GM12878 (cell line): ENCODE measurements around the gene NCKAP5. TPM values are rescaled to one million over a fixed set of nuclear protein-coding genes. Genes with fewer than 3 reads are reported as not detected.

ENCODE experiments used
- ATAC-seq: fragments of 200-7000 bp; cut with Tn5 transposase; 3 replicates; pipeline ENCODE4 v1.9.1; 2020; ENCODE audit warnings: mild to moderate bottlenecking, moderate library complexity
- BruUV-seq: library from RNA; stranded (reverse); fragments of 400-500 nt; replicated peaks from 2 replicates; lab custom pipeline; 2021; lab: Mats Ljungman, UMichigan
- CTCF ChIA-PET: fragments of 300-600 bp; sonication (Branson Sonifier 250); formaldehyde crosslinking; extraction: SDS; loops from one replicate; lab custom pipeline; 2021; ENCODE audit warnings: inconsistent platforms; lab: Yijun Ruan, JAX
- POLR2A ChIA-PET: fragments of 350-600 bp; formaldehyde crosslinking; extraction: SDS; loops from one replicate; lab custom pipeline; 2021; ENCODE audit warnings: inconsistent platforms; lab: Charles Lee
- RAD21 ChIA-PET: fragments of 300-600 bp; sonication (Branson Sonifier 250); formaldehyde crosslinking; loops from one replicate; lab custom pipeline; 2023; ENCODE audit warnings: antibody characterized with exemption; ENCODE audit not compliant: unreplicated experiment; lab: Charles Lee
- SMC1A ChIA-PET: fragments of 300-600 bp; sonication (Branson Sonifier 250); formaldehyde crosslinking; loops from one replicate; lab custom pipeline; 2023; ENCODE audit not compliant: unreplicated experiment, uncharacterized antibody; lab: Charles Lee
- DNase-seq: peaks from one replicate; pipeline ENCODE4 v3.0.0-alpha.2; 2011; ENCODE audit warnings: low read depth, low spot score
- FAIRE-seq: peaks from 3 replicates; lab custom pipeline; 2011; peaks lifted over from hg19 to GRCh38; lab: Jason Lieb, UNC
- H2AFZ ChIP-seq: 2 replicates; pipeline ENCODE4 v1.6.0; 2011; ENCODE audit warnings: low read depth, low read length, control low read depth; ENCODE audit not compliant: control insufficient read depth
- H3K27ac ChIP-seq: 2 replicates; pipeline ENCODE4 v1.5.1; 2011; ENCODE audit warnings: control low read depth; ENCODE audit not compliant: control insufficient read depth, insufficient read depth
- H3K27me3 ChIP-seq, 2 experiments: replicated peaks in 1 of 2; 2 replicates each; pipeline versions ENCODE4 v1.6.0 to v1.6.1; 2011; ENCODE audit warnings: low read length in 1 of 2; ENCODE audit not compliant: control insufficient read depth in 2 of 2, insufficient read depth in 2 of 2
- H3K36me3 ChIP-seq, 2 experiments: 2 replicates each; pipeline ENCODE4 v1.5.1; 2011; ENCODE audit warnings: low read length in 1 of 2; ENCODE audit not compliant: control insufficient read depth in 2 of 2, insufficient read depth in 2 of 2
- H3K4me1 ChIP-seq: 2 replicates; pipeline ENCODE4 v1.6.1; 2011; ENCODE audit warnings: mild to moderate bottlenecking, low read length, moderate library complexity, mixed read lengths; ENCODE audit not compliant: control insufficient read depth, insufficient read depth
- H3K4me2 ChIP-seq: 2 replicates; pipeline ENCODE4 v1.6.0; 2011; ENCODE audit warnings: control low read depth; ENCODE audit not compliant: control insufficient read depth, insufficient read depth
- H3K4me3 ChIP-seq: fragments of 200-600 bp; sonication (generic); 2 replicates; pipeline ENCODE4 v1.5.1; 2016
- H3K79me2 ChIP-seq: 2 replicates; pipeline ENCODE4 v1.6.0; 2011; ENCODE audit warnings: low read length; ENCODE audit not compliant: control insufficient read depth, insufficient read depth
- H3K9ac ChIP-seq: 2 replicates; pipeline ENCODE4 v1.8.0; 2011; ENCODE audit warnings: low read length, control low read depth, mixed read lengths; ENCODE audit not compliant: control insufficient read depth, insufficient read depth
- H3K9me3 ChIP-seq: replicated peaks from 3 replicates; pipeline ENCODE4 v1.5.1; 2011; ENCODE audit warnings: mild to moderate bottlenecking, low read length; ENCODE audit not compliant: control insufficient read depth, insufficient read depth
- H4K20me1 ChIP-seq: 2 replicates; pipeline ENCODE4 v1.6.0; 2011; ENCODE audit not compliant: control insufficient read depth, insufficient read depth
- BHLHE40 ChIP-seq, 2 experiments: fragments of 450-650 bp in 1 of 2; IDR thresholded peaks; 2 replicates each; pipeline ENCODE4 v1.6.1; 2011 to 2017; ENCODE audit warnings: low read depth in 2 of 2, borderline replicate concordance in 1 of 2, improper control_type of control experiment in 1 of 2, low read length in 1 of 2, mild to moderate bottlenecking in 1 of 2
- KAT2A ChIP-seq: conservative IDR thresholded peaks from 2 replicates; pipeline ENCODE4 v1.6.1; 2011; ENCODE audit warnings: low read depth, low read length; ENCODE audit not compliant: control insufficient read depth
- LARP7 ChIP-seq: fragments of 450-650 bp; IDR thresholded peaks from 2 replicates; pipeline ENCODE4 v1.6.1; 2017; ENCODE audit warnings: mild to moderate bottlenecking
- MEF2B ChIP-seq: fragments of 450-650 bp; IDR thresholded peaks from 2 replicates; pipeline ENCODE4 v1.6.1; 2018; ENCODE audit warnings: mild to moderate bottlenecking, moderate library complexity; ENCODE audit not compliant: partially characterized antibody, poor library complexity, severe bottlenecking
- PAX8 ChIP-seq: fragments of 450-650 bp; IDR thresholded peaks from 2 replicates; pipeline ENCODE4 v1.6.1; 2017; ENCODE audit warnings: mild to moderate bottlenecking, moderate library complexity
- PML ChIP-seq: IDR thresholded peaks from 2 replicates; pipeline ENCODE4 v1.6.1; 2012; ENCODE audit warnings: low read length, inconsistent platforms
- POLR2AphosphoS2 ChIP-seq: IDR thresholded peaks from 2 replicates; pipeline ENCODE4 v1.6.1; 2011; ENCODE audit warnings: low read depth, mild to moderate bottlenecking, low read length, improper control_type of control experiment, moderate library complexity
- RBBP5 ChIP-seq: fragments of 200-600 bp; sonication (generic); conservative IDR thresholded peaks from 2 replicates; pipeline ENCODE4 v1.6.1; 2016
- RELA ChIP-seq: fragments of 450-650 bp; IDR thresholded peaks from 2 replicates; pipeline ENCODE4 v1.8.0; 2014; ENCODE audit warnings: borderline replicate concordance; ENCODE audit not compliant: partially characterized antibody
- SREBF2 ChIP-seq: IDR thresholded peaks from 2 replicates; pipeline ENCODE4 v1.6.1; 2012; ENCODE audit warnings: mild to moderate bottlenecking, low read length
- SUPT20H ChIP-seq: IDR thresholded peaks from 2 replicates; pipeline ENCODE4 v1.6.1; 2011; ENCODE audit warnings: low read depth, mild to moderate bottlenecking, low read length, moderate library complexity, borderline replicate concordance; ENCODE audit not compliant: control insufficient read depth
- TBL1XR1 ChIP-seq: IDR thresholded peaks from 2 replicates; pipeline ENCODE4 v1.6.1; 2012; ENCODE audit warnings: low read depth, low read length, improper control_type of control experiment
- WRNIP1 ChIP-seq: IDR thresholded peaks from 2 replicates; pipeline ENCODE4 v1.6.1; 2011; ENCODE audit warnings: low read depth, low read length, improper control_type of control experiment, borderline replicate concordance
- WGBS: methylation state at CpG from one replicate; pipeline ENCODE4 v1.1.6; 2016; ENCODE audit warnings: low lambda C conversion rate; ENCODE audit not compliant: insufficient replicate concordance, insufficient coverage; ENCODE audit errors: missing lambda C conversion rate; 5-methylcytosine and 5-hydroxymethylcytosine counted together
- in situ Hi-C: fragments of 300-500 bp; cut with MboI; formaldehyde crosslinking; loops from 9 replicates; pipeline ENCODE4 v1.14.3; 2018; ENCODE audit warnings: mixed read lengths
- intact Hi-C: fragments of 100-400 bp; cut with micrococcal nuclease; formaldehyde crosslinking; loops from one replicate; pipeline ENCODE4 v1.14.2; 2022; ENCODE audit not compliant: unreplicated experiment
- polyA plus RNA-seq, 11 experiments: library from polyadenylated mRNA; depleted of rRNA in 4 of 11; unstranded in 6 of 11; stranded (reverse) in 5 of 11; fragments of >200 nt; fragmentation: Nextera tagmentation in 4 of 11; fragmentation: Illumina TruSeq in 1 of 11; extraction: Ambion mirVana in 4 of 11; extraction: Trizol in 1 of 11; gene quantifications; 1 replicate in 1 of 11; 2 replicates in 10 of 11; pipeline versions ENCODE4 v1.2.1 to v1.2.3, GENCODE V29; 2011 to 2016; ENCODE audit warnings: inconsistent platforms in 2 of 11, missing spikeins in 2 of 11, low read depth in 1 of 11
- total RNA-seq, 4 experiments: library from RNA; depleted of rRNA in 3 of 4; stranded (reverse); fragments of >200 nt in 3 of 4; fragmentation: Illumina TruSeq in 1 of 4; extraction: Trizol in 1 of 4; gene quantifications; 2 replicates each; pipeline versions ENCODE4 v1.2.1 to v1.2.3, GENCODE V29; 2013 to 2021
- TF ChIP-seq, protein P1 (sequence below): fragments of 450-650 bp; IDR thresholded peaks from 2 replicates; pipeline ENCODE4 v1.6.1; 2017; ENCODE audit warnings: borderline replicate concordance

NCKAP5 gene
- total and polyA plus RNA-seq, 10 of the 15 experiments (the other 5 are each of a cell fraction or from before 2014, with no cell fraction given): 0.06 to 0.44 (median 0.16) TPM

DNA sequence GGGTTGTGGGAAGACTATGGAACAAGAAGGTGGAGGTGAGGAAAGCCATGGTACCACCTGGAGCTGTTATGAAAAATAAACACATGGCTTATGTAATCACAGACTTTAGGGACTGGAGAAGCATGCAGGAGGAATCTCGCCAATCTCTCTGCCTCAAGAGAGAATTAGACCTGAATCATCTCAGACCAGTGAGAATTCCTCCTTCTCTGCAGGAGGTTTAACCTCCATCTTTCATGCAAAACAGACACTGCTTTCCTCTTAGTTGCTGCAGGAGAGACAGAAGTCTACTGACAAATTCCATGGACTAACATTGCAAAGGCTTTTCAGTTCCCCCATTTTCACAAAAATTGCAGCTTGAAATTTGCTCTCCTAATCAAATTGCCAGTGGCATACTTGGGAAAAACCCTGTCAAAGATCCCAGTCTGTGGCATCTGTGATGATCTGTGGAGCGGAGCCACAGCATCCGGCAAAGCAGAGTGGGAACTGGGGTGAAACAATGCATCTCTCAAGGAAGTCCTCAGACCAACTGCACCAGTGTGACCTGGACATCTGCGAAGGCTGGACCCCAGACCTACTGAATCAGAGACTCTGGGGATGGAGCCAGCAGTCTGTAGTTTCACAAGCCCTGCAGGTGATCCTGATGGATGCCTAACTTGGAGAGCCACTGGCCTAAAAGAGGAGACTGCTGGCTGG, 28.6 kb upstream of the NCKAP5 start (continued):
- TF ChIP-seq, protein P1, sequence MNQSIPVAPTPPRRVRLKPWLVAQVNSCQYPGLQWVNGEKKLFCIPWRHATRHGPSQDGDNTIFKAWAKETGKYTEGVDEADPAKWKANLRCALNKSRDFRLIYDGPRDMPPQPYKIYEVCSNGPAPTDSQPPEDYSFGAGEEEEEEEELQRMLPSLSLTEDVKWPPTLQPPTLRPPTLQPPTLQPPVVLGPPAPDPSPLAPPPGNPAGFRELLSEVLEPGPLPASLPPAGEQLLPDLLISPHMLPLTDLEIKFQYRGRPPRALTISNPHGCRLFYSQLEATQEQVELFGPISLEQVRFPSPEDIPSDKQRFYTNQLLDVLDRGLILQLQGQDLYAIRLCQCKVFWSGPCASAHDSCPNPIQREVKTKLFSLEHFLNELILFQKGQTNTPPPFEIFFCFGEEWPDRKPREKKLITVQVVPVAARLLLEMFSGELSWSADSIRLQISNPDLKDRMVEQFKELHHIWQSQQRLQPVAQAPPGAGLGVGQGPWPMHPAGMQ: no peak
- no peak for TF ChIP-seq PAX8
- no peak for TF ChIP-seq KAT2A
- TF ChIP-seq SREBF2: no peak
- TF ChIP-seq RELA: no peak
- no peak for TF ChIP-seq WRNIP1
- no peak for TF ChIP-seq POLR2AphosphoS2
- TF ChIP-seq SUPT20H: no peak
- TF ChIP-seq MEF2B: no peak
- TF ChIP-seq TBL1XR1: no peak

DNA sequence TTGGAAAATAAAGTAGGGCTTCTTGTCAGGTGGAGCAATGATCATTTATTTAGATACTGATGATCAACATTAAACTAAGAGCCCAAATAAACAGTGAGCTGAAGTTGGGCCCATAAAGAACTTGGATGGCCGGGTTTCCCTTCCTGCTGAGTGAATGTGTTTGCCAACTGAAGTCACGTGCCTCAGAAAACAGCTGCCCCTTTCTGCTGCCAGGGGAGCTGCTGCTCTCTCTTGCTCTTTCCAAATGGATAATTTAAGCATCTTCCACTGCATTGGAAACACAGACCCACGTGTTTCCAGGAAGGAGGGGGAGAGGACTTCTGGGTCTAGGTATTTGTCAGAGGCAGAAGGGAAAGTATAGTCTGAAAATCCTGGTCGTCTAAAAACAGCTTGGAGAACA, 22.9 kb upstream of the NCKAP5 start:
- CTCF ChIA-PET: interaction anchor here (1.3 kb wide), 1 partner anchor 14 kb away, joined by 3 read pairs; no protein-coding TSS in a partner anchor
- in situ Hi-C loops: no loop called here
- Histone ChIP-seq H3K4me3 (no peak overlapping the region), H3K36me3 (no peaks in the 10 kb centered on the region), H3K27me3 (no peaks in the 10 kb centered on the region; a peak in 2 of 4 replicates), H3K9ac (no peak overlapping the region), H3K4me1 (no peaks in the 10 kb centered on the region), H3K79me2 (no peaks in the 10 kb centered on the region), H3K4me2 (no peak overlapping the region), H3K9me3 (no peaks in the 10 kb centered on the region), H3K27ac (no peak overlapping the region), H2AFZ (no peak overlapping the region), H4K20me1 (no peaks in the 10 kb centered on the region)
- 13% methylated on average over 4 of the region's 4 CpGs for WGBS
- SMC1A ChIA-PET: interaction anchor here (0.6 to 0.7 kb wide), 2 partner anchors 47 to 74 kb away, joined by 3 read pairs; no protein-coding TSS in a partner anchor
- no TSS peak for BruUV-seq
- DNase-seq (no peak), FAIRE-seq (no peak), ATAC-seq (no peak)
- RAD21 ChIA-PET: no interaction called here
- POLR2A ChIA-PET: no interaction called here
- intact Hi-C loops: no loop called here
- TF ChIP-seq PML (no peak), POLR2AphosphoS2 (no peak), TBL1XR1 (no peak), LARP7 (no peak), BHLHE40 (IDR thresholded peaks at IDR 0.05; ENCODE audit: borderline replicate concordance in 1 of 2, low read depth in 2 of 2, low read length in 1 of 2) (peak in 1 of 2 experiments; percentile 38; a peak in 1 of 4 replicates), RBBP5 (no peak), SREBF2 (no peak)
